Measurements from ENCODE around the gene WDR1.

The WDR1 gene

DNA sequence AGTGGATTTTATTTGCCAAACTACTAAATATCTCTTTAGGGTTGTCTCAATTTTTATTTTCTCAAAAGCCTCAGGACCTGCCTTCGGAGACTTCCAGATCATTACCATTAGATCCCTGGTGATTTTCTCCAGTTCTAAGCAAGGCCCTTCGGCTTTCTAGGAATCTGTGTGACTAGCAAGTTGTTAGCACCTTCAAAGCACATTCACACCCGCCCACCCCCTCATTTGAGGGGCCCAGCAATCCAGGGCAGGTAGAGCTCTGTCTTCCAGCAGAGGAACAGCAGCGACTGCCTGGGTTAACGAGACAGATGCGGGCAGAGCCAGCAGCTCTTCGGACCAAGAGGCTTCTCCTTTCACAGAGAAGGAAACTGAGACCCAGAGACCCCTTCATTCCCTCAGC lies 2.0 kb downstream of the WDR1 start:
- DNase-seq (ENCODE audit: low read depth in 2 of 2), result no peak

DNA sequence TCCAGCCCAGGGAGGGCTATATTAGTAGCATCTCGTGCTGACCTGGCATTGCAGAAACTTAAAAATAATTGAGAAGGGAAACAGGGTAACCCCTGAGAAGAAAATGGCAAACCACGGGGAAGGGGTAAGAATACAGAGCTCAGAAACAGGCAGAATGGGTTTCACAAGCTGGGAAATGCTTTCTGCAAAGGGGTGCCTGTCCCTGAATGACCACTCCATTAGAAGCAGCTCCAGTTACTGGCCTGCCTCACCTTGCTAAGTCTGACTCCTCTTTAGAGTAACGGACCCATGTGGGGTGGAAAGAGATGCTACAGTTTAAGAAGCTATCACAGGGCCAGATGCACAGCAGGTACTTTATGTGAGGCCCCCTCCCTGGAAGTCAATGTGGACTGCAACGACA lies 2.5 kb downstream of the WDR1 start:
- no peak for DNase-seq (ENCODE audit: low read depth in 2 of 2)

DNA sequence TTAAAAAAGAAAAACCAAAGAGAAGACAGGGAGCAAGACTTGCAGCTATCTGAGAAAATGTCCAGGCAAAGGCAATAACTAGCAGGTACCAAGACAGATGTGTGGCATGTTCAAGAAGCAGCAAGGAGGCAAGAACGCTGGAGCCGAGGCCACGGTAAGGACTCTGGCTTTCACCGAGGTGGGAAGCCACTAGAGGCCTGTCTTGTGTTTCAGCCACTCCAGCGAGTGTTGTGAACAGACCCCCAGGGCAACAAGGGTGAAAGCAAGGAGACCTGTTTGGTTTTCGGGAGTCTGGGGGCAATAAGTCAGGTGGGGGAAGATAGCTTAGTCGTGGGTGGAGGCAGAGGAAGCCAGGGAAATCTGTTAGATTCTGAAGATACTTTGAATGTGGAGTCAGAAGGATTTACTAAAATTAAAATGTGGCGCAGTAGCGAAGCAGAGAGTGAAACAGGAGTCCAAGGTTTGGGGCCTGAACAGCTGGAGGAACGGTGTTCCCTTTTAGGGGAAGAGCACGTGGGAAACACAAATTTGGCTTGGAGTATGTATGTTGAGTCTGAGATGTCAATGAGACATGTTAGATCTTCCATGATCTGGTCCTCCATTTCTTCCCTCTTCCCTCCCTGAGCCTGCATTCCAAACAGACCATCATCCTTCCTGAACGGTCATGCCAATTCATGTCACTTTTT lies 3.1 kb downstream of the WDR1 start:
- no peak for DNase-seq (ENCODE audit: low read depth in 2 of 2)

DNA sequence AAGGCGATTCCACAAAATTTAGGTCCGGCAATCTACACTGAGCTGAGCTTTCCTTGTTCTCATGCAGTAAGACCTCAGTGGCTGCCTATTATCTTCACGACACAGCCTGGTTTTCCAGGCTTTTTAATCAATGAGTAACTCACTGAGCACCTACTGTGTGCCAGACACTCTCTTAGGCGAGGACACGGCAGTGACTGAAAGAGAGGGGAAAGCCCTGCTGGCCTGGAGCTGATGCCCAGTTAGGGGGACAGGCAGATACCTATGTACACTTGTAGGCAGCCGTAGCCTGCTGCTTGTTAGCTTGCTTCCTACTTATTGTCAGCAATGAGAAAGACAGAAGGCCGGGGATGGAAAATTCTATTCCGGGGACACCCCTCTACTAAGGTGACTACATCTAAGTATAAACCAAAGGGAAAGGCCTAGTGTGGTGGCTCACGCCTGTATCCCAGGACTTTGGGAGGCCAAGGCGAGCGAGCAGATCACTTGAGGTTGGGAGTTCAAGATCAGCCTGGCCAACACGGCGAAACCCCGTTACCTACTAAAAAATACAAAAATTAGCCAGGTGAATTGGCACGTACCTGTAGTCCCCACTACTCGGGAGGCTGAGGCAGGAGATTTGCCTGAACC lies 3.8 kb downstream of the WDR1 start:
- DNase-seq (ENCODE audit: low read depth in 2 of 2), result no peak

DNA sequence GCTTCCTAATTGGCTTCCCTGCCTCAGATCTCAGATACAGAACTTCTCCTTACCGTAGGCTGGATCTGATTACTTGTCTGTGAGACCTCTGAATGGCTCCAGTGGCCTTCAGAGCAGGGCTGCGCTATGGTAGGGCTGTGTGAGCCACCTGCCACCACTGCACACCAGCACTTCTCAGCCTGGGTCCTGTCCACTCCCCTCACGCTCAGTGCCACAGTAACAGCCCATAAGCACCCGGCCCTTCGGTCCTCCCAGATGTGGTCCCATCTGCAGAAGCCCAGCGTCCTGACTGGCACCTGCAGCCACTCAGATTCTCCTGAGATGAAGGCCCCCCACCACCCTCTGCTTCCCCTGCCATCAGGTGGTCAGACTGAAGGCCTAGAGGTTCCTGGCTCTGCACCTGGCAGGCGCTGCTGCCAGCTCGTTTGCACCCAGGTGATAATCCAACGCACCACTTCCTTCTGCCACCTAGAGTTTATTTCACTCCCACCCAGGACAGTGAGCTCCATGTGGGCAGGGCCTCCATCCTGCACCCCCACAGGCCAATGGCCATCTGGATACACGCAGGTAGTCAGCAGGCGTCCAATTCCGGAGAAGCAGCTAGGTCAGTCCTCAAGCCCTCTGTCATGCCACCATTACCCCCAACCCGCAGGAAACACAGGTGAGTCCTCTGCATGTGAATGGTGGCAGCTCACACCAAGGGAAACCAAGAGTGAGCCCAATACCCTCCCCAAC lies 5.4 kb downstream of the WDR1 start:
- no peak for DNase-seq (ENCODE audit: low read depth in 2 of 2)

DNA sequence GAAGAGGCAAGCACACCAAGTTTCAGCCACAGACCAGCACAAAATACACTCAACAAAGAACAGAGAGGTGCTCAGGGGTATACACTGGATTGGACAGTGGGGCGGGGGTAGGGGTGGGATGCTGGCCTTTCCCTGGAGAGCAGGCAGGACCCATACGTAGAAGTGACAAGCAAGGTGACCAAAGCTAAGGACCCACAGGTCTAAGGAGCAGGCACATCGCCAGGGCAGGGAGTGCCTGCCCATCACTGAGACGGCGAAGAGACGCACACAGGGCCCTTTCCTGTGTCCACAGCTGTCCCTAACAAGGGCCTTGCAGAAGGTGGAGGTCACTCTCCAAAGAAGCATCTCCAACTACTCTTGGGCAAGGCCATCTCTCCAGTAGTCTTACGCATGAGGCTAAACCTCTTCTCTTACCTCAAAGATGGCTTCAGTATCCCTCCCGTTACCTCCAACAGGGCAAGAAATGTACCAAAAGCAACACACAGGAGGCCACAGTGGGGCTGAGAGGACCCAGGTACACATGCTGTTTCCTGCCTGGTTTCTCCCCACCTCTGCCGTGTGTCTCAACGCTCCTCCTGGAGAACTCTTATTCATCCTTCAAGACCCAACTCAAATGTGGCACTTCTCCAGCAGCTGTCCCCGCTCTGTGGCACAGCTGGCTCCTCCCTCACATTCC lies 6.5 kb downstream of the WDR1 start:
- no peak for DNase-seq (ENCODE audit: low read depth in 2 of 2)

DNA sequence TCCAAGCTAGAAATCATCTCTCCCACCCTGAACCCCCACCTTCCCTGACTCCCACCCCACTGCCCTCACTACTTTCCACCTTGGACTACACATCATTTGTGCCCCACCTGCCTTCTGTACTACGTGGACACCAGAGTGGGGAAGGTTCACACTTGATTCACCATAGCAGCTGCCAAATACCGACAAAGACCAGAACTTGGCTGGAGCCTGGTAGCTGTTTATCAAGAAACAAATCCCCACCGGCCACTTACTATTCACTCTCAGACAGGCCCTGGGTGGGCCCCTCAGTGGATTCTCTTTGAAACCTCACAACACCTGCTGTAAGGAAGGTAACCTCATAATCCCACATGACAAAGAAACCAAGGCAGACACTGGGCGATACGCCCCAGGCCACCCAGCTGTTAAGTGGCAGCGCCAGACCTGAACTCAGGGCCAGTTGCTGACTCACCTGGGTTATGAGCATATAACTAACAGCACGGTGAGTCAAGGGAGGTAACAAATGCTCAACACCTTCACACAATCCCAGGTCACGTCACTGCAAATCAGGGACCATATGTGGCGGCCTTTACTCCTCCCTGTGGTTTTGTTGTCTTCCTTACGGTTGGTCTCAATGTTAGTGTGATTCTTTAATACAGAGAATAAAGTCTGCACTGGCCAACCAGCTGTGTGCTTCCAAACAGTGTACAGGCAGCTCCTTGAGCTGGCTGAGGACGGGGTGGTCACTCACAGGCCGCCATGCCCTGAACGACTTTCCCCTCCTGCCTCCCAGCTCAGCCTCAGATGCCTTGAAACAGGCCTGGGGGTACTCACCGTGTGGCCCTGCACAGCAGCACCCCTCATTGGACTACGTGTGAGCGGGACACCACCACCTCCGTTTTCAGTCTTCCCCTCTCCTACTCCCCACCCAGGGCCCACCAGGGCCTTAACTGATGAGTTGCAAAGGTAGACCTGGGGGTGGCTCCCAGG lies 7.5 kb downstream of the WDR1 start:
- no peak for DNase-seq (ENCODE audit: low read depth in 2 of 2)

DNA sequence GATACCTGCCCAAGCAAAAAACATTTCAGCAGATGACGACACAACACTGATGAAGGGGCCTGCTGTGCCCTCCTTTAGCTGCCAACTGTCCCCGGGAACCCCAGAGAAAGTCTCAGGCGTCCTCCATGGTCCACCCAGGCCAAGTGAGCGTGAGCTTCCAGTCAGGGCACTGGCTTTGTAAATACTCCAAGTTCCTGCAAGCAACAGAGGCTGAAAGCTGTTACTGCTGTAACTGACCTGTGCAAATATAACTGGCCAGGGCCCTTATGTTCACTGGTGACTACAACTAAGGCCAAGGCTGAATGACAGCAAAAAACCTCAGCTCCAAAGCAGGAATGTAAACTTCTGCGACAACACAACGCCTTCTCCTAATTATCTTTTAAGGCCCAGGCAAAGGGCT lies 8.2 kb downstream of the WDR1 start:
- DNase-seq (ENCODE audit: low read depth in 2 of 2), result no peak

DNA sequence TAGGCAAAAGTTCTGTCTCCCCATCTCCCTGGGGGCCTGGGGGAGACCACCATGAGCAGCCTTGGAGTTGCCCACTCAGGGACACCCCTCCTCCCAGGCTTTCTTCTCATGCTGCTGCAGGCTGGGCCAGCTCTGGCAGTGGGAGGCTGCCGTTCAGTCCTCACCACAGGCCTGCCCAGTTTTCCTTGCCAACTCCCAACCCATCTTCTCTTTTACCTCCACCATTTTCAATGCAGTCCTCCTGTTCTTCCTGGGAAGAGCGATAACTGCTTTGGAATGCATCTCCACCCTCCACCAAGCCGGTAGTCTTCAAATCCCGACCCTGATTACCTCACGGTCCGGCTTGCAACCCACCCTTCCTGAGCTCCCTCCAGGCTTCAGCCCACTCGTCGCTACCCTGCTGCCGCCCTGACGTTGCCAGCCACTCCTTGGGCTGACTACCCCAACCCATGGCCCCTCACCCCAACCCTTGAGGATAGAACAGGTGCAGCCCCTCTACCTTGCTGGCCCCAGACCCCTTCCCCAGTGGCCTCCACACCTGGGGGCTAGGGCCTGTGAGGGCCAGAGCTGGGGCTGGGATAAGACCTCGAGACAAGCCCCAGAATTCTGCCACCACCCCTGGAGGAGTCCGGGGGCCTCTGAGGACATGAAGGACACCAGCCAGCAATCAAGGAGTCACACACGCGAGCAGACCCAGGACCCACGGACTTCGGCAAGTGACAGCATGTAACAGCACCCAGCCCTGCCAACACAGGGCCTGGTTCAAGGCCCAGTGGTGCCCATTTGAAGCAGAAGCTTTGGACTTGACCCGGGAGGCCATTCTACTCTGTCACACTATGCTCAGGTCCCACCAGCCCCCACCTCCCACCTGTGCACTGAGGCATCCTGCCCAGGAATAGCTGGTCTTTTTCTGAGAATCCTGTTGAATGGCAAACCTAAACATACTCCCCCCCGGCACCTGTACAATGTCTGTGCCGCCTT lies 9.2 kb downstream of the WDR1 start:
- no peak for DNase-seq (ENCODE audit: low read depth in 2 of 2)

DNA sequence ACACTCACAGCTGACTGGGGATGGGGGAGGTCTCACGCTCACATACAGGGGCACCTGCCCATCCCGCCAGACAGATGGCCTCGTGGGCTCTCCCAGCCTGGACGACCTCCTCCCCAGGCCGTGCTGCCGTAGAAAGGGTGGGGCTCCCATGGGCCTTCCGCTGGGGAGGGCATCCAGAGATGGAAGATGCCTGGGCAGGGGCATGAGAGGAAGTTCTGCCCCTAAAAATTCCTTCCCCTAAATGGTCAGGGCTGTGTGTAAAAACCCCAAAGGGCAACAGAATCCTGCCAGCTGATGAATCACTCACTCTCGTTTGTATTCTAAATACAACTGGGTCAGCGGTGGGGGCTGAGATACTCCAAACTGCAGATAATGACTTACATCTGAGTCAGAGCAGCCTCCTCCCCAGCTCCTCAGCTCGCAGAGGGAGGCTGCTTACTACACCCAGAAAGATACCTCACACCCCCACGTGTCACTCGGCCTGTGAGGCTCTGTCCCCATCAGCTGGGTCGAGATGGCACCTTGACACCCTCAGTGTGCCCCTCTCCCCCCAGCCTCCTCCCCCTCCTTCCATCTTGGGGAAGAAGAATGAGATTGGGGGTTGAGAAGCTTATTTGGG lies 10.1 kb downstream of the WDR1 start:
- DNase-seq (ENCODE audit: low read depth in 2 of 2), result peak; percentile 61 to 71

DNA sequence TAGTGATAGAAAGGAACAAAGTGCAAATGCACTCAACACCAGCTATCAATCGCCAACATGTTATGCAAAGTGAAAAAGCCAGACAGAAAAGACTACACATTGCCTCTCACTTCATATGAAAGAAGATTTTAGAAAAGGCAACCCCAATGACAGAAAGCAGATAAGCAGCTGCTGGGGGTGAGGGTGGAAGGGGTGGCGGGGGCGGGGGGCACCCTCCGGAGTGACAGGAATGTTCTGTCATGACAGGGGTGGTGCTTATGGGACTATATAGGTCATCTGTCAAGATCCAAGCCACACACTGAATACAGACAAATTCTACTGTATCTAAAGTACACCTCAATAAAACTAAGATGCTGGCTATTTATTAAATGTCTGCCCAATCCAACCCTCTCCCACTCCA lies 10.7 kb downstream of the WDR1 start:
- DNase-seq (ENCODE audit: low read depth in 2 of 2), result no peak

DNA sequence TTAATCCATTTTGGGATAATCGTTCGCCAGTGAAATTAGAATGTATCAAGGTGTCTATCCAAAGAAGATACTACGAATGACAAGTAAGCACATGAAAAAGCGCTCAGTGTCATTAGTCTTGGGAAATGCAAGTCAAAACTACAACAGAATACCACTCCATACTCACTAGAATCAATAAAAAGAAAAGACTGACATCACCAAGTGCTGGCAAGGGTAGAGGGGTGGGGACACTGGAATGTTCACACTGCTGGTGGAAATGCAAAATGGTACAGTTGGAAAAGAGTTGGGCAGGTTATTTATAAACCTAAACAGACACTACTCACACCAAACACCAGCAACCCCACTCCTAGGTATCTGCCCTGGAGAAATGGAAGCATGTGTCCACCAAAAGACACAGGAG lies 11.2 kb downstream of the WDR1 start:
- DNase-seq (ENCODE audit: low read depth in 2 of 2), result no peak

DNA sequence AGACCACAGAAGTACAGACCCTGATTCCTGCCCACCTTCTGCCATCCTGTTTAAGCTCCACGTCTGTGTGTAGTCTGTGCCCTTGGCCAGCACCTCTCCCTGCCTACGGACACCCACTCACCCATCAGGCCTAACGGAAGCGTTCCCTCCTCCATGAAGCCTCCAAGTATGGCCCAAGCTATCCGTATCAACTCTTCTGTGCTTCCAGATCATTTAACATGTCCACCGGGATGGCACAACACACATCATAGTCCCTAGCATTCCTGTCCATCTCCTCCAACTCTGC lies 11.7 kb downstream of the WDR1 start:
- DNase-seq (ENCODE audit: low read depth in 2 of 2), result no peak

DNA sequence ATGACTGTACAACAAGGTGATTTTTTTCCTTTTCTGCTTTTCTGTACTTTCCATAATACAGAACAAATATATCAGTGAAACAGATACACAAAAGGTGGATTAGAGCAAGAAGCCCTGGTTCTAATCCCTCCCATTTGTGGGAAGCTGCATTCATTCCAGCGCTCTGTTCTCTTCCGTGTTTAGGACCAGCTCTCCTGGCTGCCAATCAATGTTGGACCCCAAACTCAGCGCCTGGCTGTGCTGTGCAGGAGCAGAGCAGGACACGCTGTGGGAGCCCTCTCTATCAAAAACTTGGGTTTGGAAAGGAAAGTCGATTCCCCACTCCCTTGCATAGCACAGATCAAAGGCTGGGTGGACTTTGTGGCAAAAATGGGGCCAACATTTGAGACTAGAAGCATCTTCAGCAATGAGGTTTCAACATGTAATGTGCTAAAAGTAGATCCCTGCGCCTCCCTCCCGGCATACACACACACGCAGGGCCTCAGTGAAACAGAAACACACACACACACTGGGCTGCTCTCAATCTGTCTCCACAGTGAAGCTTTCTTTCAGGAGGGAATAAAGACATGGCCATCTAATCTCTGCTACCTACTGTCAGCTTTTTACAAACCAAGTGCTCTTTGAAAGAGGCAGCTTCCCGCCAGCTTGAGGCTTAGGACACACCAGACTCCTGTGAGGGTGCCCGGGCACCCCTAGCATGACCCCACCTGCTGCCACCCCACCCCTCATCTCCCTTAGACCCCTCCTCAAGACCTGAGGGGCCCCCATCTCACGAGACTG lies 12.2 kb downstream of the WDR1 start:
- DNase-seq (ENCODE audit: low read depth in 2 of 2), result no peak

DNA sequence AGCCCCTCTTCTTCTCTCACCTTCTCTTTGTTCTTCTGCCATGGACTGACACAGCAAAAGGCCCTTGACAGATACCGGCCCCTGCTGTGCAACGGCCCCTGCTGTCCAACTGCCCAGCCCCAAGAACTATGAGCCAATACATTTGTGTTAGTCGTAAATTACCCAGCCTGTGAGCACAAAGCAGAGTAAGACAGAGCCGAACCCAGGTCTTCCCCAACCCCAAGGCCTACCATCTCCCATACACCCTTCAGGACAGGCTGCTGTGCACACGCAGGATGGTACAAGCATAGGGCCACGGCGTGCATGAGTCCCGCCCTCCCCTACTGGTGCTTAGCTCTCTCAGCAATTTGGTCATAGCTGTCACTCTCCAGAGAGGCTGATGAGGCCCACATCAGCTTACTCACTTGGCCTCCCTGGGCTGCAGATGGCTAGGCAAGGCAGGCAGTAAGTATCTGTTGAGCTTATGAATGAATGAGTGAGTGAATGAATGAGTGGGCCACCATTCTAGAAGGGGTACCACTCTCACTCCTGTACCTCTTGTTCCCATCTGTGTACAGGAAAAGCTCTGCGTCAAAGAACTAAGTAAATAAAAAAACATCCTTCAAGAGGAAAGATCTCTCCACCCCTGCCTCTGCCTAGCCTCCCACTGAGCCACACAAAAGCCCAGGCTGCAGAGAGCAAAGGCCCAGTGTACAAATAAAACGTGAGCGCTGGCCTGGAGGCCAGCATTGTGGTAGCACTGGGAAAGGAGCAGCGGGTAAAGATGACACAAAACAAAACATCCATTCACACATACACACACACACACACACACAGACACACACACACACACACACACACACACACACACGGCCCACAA lies 13.9 kb downstream of the WDR1 start:
- no peak for DNase-seq (ENCODE audit: low read depth in 2 of 2)

DNA sequence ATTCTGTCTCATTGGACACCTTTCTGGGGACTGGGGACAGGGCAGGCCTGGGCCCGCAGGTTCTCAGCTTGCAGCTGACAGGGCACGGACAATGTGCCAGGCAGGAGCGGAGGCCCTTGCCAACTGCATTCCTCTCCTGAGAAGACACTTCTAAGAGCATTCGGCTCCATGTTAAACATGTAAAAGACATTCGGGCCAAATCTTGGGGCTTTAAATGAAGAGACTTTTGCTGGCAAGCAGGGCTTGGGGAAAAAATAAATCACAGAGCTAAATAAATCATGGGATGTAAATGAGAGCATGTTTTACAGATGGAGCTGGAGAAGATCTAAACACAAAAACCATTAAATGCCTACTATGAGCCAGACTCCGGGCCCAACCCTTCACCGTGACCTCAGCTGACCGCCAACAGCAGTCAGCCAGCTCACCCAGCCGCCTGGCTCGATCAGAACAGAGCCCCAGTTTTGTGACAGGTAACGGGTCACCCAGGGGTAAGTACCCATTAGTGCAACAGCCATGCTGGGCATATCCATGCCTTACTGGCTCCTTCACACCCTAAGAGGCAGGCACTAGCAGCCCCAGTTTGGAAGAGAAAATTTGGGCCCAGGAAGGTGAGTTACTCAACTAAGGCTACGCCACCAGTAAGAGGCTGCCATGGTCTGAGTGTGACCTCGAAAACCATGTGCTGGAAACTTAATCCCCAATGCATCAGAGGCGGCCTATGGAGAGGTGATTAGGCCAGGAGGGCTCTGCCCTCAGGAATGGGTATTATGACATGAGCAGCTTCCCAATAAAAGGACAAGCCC lies 14.7 kb downstream of the WDR1 start:
- DNase-seq (ENCODE audit: low read depth in 2 of 2), result no peak

DNA sequence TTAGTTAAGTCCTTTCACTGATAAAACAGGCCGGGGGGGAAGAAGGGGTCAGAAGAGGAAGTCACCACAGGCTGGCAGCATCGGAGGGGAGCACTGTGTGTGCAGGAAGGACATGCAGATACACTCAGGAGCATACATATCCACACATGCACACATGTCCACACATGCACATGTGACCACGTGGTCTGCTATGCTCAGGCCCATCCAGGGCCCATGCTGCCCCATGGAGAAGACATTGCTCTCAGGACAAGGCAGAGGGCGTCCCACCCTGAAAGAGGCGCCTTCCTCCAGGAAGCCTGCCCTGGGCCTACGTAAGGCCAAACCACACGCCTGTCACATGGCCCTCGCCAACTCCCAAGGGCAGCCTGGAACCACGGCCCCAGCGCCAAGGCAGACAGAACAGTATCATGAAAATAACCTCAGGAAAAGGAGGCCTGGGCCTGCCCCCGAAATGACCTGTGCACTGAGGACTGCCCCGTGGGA lies 15.8 kb downstream of the WDR1 start:
- DNase-seq (ENCODE audit: low read depth in 2 of 2), result no peak

Measured in stimulated activated CD4-positive, alpha-beta T cell treated with anti-CD3 and anti-CD28 coated beads, Interleukin-12 subunit alpha, Interleukin-12 subunit beta, amount 100 ng/mL, for 24 hours (primary cell).